ENCODE results near the gene RPL41. TPM values are rescaled to one million over a fixed set of nuclear protein-coding genes. Genes with fewer than 3 reads are reported as not detected.
"Not testable (repeated sequence)": the region's sequence is repeated elsewhere in the genome, so short reads cannot be mapped to it uniquely, and the experiment has no call there.

RPL41 gene
- total RNA-seq (2014; rRNA removed; shearing (Covaris generic)): 3,633 and 5,394 TPM in 2 replicates
- 3,243 and 3,703 TPM in 2 replicates for polyA plus RNA-seq (2015; cell fraction: cytosol; rRNA removed)
- polyA plus RNA-seq (2015; cell fraction: nucleus; rRNA removed): 870 and 941 TPM in 2 replicates

DNA sequence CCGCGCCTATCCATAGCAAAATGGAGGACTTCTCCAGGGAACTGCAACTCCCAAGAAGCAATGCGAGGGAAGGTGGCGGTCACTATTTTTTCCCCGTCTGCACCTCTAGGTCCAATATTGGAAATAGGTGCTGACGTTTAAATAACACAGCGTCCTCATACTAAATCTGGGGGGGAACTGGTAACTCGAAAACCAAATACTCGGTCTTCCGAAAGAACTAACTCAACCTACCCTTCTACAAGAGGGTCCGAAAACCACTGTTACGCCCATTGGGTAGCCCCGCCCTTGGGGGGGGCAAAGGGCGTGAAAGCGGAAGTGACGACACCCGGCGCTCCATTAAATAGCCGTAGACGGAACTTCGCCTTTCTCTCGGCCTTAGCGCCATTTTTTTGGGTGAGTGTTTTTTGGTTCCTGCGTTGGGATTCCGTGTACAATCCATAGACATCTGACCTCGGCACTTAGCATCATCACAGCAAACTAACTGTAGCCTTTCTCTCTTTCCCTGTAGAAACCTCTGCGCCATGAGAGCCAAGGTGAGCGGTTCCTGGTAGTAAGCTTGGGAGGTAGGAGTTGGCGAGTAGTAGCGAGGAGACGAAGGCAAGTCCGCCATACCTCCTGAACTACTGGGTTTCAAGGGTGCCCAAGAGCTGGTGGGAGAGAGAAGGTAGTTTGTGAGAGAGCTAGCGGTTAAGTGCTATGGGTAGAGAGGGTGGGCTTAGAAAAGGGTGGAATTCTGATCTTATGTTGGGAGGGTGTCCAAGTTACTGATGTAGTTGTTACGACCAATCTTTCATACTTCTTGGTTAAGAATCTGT is at the start of gene RPL41:
RPL41 (plus strand) TSS at position 367 of the 815 bp plus-strand sequence.
- peak; percentile 90 for DNase-seq (ENCODE audit: low read depth)

- DNase-seq (ENCODE audit: low read depth): peak; percentile 28
Observed at GRCh38 chr12:56071648-56072047, 44.8 kb upstream of the RPL41 start.

DNA sequence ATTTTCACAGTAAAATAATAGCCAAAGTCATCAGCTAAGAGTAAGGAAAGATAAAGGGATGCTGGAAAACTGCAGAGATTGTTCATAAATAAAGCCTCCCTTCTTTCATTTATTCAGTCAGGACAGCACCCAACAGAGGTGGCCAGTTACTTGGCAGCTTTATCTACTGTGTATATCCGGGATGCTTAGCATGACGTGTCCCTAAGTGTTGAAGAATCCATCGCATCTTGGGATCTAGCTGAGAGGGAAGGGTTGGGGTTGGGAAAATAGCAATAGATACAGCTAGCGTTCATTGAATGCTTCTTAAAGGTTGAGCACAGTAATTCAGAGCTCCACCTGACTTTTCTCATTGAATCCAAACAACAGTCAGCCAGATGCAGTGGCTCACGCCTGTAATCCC is 42.0 kb upstream of the RPL41 start:
- no peak for DNase-seq (ENCODE audit: low read depth)

DNA sequence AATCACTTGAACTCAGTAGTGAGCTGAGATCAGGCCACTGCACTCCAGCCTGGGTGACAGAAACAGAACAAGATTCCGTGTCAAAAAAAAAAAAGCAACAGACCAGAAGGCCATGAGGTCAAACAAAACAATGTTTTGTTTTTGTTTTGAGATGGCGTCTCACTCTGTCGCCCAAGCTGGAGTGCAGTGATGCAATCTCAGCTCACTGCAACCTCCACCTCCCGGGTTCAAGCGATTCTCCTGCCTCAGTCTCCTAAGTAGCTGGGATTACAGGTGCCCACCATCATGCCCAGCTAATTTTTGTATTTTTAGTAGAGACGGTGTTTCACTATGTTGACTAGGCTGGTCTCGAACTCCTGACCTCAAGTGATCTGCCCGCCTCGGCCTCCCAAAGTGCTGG is 38.5 kb upstream of the RPL41 start:
- DNase-seq (ENCODE audit: low read depth): not testable (repeated sequence)

DNA sequence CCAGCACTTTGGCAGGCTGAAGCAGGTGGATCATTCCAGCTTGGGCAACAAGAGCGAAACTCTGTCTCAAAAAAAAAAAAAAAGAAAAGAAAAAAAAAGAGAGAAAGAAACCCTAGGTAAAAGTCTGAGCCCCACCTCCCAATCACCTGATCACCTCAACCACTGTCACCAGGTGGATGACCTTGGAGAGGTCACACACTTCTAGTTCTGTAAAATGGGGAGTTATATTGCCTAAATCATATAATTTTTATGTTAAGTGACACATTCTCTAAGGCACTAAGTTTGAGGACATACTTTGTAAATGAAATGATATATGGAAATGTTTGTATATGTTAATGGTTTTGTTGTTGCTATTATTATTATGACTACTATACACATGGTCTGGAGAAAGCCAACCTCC is 38.0 kb upstream of the RPL41 start:
- DNase-seq (ENCODE audit: low read depth): no peak

DNA sequence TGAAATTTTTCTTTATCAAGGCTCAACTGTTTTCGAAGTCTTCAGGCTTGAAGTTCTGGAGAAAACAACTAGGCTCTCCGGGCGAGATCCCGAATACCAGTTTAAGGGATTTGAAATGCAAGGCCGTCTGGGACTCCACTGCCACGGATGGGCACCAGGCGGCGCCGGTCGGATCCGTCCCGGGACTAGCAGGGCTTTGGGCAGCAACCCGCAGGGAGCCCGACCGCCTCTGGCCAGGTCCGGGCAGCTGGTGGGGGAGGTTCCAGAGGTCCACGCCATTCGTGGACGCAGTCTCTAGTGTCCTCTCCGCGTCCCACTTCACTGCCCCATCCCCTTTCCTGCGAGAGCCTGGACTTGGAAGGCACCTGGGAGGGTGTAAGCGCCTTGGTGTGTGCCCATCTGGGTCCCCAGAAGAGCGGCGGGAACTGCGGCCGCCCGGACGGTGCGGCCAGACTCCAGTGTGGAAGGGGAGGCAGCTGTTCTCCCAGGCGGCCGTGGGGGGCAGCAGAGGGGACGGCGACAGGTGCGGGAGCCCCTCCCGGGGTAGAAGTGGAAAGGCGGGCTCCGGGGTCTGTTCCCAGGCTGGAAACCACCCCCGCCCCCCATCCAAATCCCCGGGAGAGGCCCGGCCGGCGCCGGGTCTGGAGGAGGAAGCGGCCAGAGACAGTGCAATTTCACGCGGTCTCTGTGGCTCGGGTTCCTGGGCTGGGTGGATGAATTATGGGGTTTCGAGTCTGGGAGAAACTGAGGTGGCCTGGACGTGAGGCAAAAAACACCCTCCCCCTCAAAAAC is 37.3 kb upstream of the RPL41 start:
- peak; percentile 86 for DNase-seq (ENCODE audit: low read depth)

GRCh38 chr12:56079723-56080555 is 36.5 kb upstream of the RPL41 start, which contains the start of gene ERBB3:
TSS of gene ERBB3 (plus strand) at chr12:56080165. CDS start at chr12:56080301, 136 bp downstream.
- peak; percentile 89 for DNase-seq (ENCODE audit: low read depth)

DNA sequence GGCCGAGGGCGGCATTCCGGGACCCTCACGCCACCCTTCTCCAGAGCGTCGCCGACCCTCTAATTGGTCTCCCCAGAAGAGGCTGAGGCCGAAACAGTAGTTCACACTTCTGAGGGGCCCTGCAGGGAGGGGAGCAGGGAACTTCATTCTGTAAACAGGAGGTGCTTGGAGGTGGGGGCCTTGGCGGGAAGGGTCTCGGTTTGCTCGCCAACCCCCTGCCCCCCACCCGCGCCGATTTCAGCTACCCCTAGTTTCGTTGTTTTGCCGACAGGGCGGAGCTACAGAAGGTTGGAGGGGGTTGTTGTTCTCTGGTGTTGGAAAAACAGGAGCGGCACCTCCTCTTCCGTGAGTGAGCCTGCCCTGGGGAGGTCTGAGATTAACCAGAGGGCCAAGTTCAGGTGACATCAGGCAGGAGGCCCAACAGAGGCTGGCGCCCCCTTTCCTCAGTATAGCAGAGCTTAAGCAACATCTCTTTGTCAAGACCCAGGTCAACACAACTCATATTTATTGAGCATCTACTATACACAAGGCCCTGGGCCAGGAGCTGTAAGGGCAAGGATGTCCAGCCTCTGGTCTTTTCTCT is 35.8 kb upstream of the RPL41 start:
- DNase-seq (ENCODE audit: low read depth): no peak

DNA sequence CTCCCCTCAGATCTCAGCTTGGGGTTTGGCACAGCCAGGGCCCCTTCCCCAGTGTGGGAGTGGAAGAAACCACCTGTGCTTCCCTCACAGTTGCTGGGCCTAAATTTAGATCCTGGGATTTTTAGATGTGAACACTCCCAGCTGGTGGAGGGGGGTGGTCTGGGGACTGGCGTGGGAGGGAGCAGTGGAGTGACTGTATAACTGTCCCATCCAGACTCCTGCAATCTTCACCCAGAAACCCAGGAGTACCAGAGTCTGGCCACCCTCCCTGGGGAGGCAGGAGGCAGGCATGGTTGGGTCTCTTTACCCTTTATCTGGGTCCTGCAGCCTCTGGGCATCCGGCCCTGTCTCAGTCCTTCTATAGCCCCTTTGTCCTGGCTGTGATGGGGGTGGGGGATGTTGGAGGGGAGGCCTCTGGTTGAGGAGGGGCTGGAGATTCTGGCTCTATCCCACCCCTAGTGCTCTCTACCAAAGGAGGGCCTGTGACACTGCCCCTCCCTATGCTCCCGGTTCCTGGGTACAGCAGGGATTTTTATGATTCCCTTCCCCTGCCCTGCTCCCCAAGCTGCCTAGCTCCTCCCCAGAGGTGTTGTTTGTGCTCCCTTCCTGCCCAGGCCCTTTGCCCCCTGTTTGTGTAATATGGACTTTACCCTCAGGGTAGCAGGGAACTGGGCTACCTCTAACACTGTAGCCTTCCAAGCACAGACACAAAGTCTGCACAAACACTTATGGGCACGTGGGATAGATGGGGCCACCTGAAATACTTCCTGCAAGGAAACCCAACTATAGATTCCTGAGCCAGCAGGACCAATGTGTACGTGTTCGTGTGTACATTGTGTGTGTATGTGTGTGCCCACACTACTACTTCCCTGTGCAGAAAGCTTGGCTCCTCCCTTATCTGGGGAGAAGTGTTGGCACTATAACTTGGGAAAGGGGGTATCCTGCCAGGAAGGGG is 34.8 kb upstream of the RPL41 start:
- DNase-seq (ENCODE audit: low read depth): no peak

DNA sequence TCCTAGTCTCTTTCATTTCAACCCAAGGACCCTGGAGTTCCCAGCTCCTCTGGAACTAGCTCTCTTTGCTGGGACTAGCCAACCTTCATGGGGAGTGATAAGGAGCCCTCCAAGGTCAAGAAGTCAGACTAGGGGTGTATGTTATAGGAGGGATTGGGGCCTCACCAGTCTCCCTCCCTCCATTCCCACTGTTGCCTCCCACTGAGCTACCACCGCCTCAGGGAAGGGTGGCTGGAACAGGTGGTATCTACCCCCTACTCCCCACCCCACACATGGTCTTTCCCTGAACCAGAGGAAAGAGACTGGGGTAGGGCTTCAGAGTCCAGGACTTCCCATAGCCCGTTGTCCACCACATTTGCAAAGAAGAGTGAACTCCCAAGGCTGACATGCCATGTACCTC is 34.1 kb upstream of the RPL41 start:
- DNase-seq (ENCODE audit: low read depth): no peak

- no peak for DNase-seq (ENCODE audit: low read depth)
Observed at GRCh38 chr12:56082967-56083366, 33.5 kb upstream of the RPL41 start.

GRCh38 chr12:56084958-56085543 is 31.4 kb upstream of the RPL41 start:
- DNase-seq (ENCODE audit: low read depth): no peak

DNA sequence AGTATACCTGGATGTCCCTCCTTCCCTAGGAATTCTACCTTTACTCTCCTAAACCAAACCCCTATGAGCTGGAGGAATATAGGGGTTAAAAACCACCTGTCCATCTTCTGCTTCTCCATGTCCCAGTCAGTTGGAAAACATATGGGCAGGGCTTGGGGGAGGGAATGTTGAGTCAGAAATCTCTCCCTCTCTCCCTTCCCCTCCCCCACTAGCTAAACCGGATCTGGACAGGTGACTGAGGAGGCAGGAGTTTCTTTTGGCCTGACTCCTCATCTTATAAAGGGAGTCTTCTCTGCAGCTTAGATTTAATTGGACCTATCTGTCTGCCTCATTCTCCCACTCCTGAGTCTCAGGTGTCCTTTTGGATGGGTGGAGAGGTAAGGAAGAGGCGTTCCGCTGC is 30.3 kb upstream of the RPL41 start:
- DNase-seq (ENCODE audit: low read depth): no peak

GRCh38 chr12:56086608-56087007 is 29.8 kb upstream of the RPL41 start:
- DNase-seq (ENCODE audit: low read depth): peak; percentile 28

DNA sequence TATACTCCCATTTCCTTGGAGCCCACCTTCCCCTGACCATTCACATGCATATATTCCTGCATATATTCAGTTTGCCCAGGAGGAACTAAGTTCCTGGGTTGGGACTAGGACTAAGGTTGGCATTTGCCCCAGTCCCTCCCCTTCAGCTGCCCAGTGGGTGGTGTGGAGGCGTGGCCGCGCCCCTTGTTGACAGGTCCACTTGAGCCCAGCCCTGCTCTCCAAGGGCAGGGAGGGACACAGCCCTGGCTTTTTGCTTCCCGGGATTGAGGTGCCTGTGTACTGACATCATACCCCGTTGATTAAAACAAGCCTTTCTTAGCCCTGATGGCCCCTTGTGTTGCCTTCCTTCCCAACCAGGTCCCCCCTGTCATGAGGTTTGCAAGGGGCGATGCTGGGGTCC is 29.2 kb upstream of the RPL41 start:
- no peak for DNase-seq (ENCODE audit: low read depth)

- DNase-seq (ENCODE audit: low read depth): no peak
Observed at GRCh38 chr12:56097738-56098137, 18.7 kb upstream of the RPL41 start.

- DNase-seq (ENCODE audit: low read depth): no peak
Observed at GRCh38 chr12:56098592-56098991, 17.8 kb upstream of the RPL41 start.

DNA sequence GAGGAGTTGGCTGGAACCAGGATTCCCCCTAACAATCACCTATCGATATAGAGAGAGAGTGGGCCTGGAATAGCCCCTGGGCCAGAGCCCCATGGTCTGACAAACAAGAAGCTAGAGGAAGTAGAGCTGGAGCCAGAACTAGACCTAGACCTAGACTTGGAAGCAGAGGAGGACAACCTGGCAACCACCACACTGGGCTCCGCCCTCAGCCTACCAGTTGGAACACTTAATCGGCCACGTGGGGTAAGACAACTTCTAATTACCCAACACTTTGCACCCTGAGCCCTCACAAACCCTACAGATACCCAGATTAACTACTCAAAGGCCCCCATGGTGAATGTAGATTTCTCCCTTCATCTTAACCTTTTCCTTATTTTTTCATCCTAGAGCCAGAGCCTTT is 16.6 kb upstream of the RPL41 start:
- DNase-seq (ENCODE audit: low read depth): no peak

DNA sequence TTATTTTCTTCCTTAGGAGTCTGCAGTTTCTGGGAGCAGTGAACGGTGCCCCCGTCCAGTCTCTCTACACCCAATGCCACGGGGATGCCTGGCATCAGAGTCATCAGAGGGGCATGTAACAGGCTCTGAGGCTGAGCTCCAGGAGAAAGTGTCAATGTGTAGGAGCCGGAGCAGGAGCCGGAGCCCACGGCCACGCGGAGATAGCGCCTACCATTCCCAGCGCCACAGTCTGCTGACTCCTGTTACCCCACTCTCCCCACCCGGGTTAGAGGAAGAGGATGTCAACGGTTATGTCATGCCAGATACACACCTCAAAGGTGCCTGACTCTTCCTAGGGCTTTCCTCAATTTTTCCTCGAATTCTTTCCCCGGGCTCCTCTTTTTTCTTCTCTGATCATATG is 15.4 kb upstream of the RPL41 start:
- DNase-seq (ENCODE audit: low read depth): no peak
